ENCODE data around the gene SENP1. TPM values are rescaled to one million over a fixed set of nuclear protein-coding genes. Genes with fewer than 3 reads are reported as not detected.

Gene SENP1
- total RNA-seq, 1 experiment from 2014 or later, result 26.7 TPM

DNA sequence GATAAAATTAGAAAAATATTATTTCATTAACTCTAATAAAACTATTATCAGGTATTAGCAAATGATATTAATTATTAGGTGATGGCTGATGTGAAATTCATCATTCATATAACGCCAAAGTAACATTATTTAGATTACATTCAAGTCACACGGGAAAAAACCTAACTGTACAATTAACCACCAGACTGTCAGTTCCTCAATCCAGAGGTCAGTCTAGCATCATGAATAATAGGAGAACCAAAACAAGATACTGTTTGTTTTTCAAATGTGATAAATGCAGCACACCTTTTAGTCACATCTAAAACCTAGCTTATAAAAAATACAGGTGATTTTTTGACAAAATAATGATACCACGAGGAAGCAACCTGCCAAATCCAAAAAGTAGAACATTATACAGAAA lies 19.6 kb downstream of the SENP1 start:
- Histone ChIP-seq H3K4me3 (ENCODE audit: insufficient read depth, low read depth, low read length) (no peak overlapping the region), H3K36me3 (replicated peaks; ENCODE audit: control insufficient read depth, insufficient read depth, low read length) (peaks cover 5% of the 10 kb centered on the region), H3K27me3 (ENCODE audit: control insufficient read depth, insufficient read depth, low read length) (no peaks in the 10 kb centered on the region)
- no peak for DNase-seq

DNA sequence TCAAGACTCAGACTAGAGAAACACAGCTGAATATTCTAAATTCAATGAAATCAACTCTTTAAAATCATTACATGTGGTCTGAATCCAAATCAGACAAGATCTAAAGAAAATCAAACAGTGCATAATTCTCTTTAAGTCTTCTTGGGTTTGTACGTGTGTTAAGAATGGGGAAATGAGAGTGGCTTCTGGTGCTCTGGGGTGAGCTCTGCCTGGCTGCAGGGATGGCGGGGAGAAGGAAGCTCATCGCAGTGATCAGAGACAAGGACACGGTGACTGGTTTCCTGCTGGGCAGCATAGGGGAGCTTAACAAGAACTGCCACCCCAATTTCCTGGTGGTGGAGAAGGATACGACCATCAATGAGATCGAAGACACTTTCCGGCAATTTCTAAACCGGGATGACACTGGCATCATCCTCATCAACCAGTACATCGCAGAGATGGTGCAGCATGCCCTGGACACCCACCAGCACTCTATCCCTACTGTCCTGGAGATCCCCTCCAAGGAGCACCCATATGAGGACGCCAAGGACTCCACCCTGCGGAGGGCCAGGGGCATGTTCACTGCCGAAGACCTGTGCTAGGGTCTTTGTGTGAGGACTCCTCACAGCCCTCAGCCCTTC lies 20.9 kb downstream of the SENP1 start:
- peaks cover 4% of the 10 kb centered on the region for H3K36me3 ChIP-seq (replicated peaks; ENCODE audit: control insufficient read depth, insufficient read depth, low read length)
- H3K4me3 ChIP-seq (ENCODE audit: insufficient read depth, low read depth, low read length), result no peak overlapping the region
- H3K27me3 ChIP-seq (ENCODE audit: control insufficient read depth, insufficient read depth, low read length), result no peaks in the 10 kb centered on the region
- DNase-seq, result no peak

GRCh38 chr12:48084066-48084465 lies 21.8 kb downstream of the SENP1 start:
- Histone ChIP-seq H3K36me3 (replicated peaks; ENCODE audit: control insufficient read depth, insufficient read depth, low read length) (peaks cover 4% of the 10 kb centered on the region), H3K27me3 (ENCODE audit: control insufficient read depth, insufficient read depth, low read length) (no peaks in the 10 kb centered on the region), H3K4me3 (ENCODE audit: insufficient read depth, low read depth, low read length) (no peak overlapping the region)
- DNase-seq, result no peak

DNA sequence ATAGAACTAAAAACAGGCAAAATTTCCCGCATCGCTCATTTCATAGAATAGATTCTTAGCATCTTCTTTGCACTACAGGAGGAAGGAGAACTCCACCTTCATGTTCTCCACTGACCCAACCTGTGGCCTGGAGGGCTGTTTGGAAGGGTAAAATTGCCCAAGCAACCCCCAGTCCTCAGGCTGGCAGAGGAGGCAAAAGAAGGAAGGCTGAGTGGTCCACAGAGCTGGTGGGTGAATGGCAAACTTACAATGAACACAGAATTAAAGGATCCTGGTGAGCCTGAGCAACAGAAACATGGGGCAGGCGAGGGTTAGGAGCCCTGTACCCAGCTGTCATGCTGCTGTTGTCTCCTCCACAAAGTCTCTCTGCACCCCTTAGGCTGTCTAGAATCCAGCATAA lies 25.1 kb downstream of the SENP1 start:
- Histone ChIP-seq H3K4me3 (ENCODE audit: insufficient read depth, low read depth, low read length) (no peak overlapping the region), H3K36me3 (replicated peaks; ENCODE audit: control insufficient read depth, insufficient read depth, low read length) (peaks cover 2% of the 10 kb centered on the region), H3K27me3 (ENCODE audit: control insufficient read depth, insufficient read depth, low read length) (no peaks in the 10 kb centered on the region)
- DNase-seq, result no peak

DNA sequence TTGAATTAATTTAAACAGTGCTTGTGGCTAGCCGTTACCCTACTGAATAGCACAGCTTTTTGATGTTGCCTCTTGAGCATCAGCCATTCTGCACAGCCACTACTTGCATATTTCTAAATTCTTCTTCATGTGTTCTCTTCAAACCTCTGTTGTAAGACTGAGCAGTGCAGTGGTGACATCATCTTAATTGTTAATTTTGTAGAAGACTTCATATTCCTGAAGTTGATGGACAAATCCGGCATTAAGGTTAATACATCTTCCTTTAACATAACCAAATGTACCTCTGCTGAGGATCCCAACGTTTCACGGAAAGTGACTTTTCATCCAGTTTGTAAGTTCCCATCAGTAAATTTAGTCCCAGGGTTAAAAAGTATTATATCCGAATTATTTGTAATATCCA lies 25.6 kb downstream of the SENP1 start:
- Histone ChIP-seq H3K36me3 (replicated peaks; ENCODE audit: control insufficient read depth, insufficient read depth, low read length) (peaks cover 2% of the 10 kb centered on the region), H3K4me3 (ENCODE audit: insufficient read depth, low read depth, low read length) (no peak overlapping the region), H3K27me3 (ENCODE audit: control insufficient read depth, insufficient read depth, low read length) (no peaks in the 10 kb centered on the region)
- DNase-seq, result no peak

- Histone ChIP-seq H3K4me3 (ENCODE audit: insufficient read depth, low read depth, low read length) (no peak overlapping the region), H3K36me3 (replicated peaks; ENCODE audit: control insufficient read depth, insufficient read depth, low read length) (no peaks in the 10 kb centered on the region), H3K27me3 (ENCODE audit: control insufficient read depth, insufficient read depth, low read length) (no peaks in the 10 kb centered on the region)
- DNase-seq, result no peak
Measured at GRCh38 chr12:48078901-48079300, 27.0 kb downstream of the SENP1 start.

- Histone ChIP-seq H3K27me3 (ENCODE audit: control insufficient read depth, insufficient read depth, low read length) (no peaks in the 10 kb centered on the region), H3K4me3 (ENCODE audit: insufficient read depth, low read depth, low read length) (no peak overlapping the region), H3K36me3 (replicated peaks; ENCODE audit: control insufficient read depth, insufficient read depth, low read length) (no peaks in the 10 kb centered on the region; the same call in 1 of the 2 replicates)
- no peak for DNase-seq
Measured at GRCh38 chr12:48077111-48077510, 28.8 kb downstream of the SENP1 start.

- no peak for DNase-seq
- Histone ChIP-seq H3K27me3 (ENCODE audit: control insufficient read depth, insufficient read depth, low read length) (no peaks in the 10 kb centered on the region), H3K36me3 (replicated peaks; ENCODE audit: control insufficient read depth, insufficient read depth, low read length) (no peaks in the 10 kb centered on the region; the same call in 1 of the 2 replicates), H3K4me3 (ENCODE audit: insufficient read depth, low read depth, low read length) (no peak overlapping the region)
Measured at GRCh38 chr12:48075832-48076231, 30.0 kb downstream of the SENP1 start.

- no peak for DNase-seq
- H3K27me3 ChIP-seq (ENCODE audit: control insufficient read depth, insufficient read depth, low read length), result no peaks in the 10 kb centered on the region
- H3K4me3 ChIP-seq (ENCODE audit: insufficient read depth, low read depth, low read length), result no peak overlapping the region
- H3K36me3 ChIP-seq (replicated peaks; ENCODE audit: control insufficient read depth, insufficient read depth, low read length), result peaks cover 2% of the 10 kb centered on the region
Measured at GRCh38 chr12:48074266-48074665, 31.6 kb downstream of the SENP1 start.

DNA sequence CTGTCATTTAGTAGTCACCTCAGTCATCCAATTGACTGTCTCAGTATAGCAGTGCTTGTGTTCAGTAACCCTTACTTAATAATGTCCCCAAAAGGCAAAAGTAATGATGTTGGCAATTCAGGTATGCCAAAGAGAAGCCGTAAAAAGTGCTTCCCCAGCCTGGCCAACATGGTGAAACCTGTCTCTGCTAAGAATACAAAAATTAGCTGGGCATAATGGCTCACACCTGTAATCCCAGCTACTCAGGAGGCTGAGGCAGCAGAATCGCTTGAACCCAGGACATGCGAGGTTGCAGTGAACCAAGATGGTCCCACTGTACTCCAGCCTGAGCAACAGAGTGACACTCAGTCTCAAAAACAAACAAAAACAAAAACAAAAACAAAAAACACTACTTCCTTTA lies 33.6 kb downstream of the SENP1 start:
- Histone ChIP-seq H3K36me3 (replicated peaks; ENCODE audit: control insufficient read depth, insufficient read depth, low read length) (peaks cover 3% of the 10 kb centered on the region), H3K27me3 (ENCODE audit: control insufficient read depth, insufficient read depth, low read length) (no peaks in the 10 kb centered on the region), H3K4me3 (ENCODE audit: insufficient read depth, low read depth, low read length) (no peak overlapping the region)
- no peak for DNase-seq

DNA sequence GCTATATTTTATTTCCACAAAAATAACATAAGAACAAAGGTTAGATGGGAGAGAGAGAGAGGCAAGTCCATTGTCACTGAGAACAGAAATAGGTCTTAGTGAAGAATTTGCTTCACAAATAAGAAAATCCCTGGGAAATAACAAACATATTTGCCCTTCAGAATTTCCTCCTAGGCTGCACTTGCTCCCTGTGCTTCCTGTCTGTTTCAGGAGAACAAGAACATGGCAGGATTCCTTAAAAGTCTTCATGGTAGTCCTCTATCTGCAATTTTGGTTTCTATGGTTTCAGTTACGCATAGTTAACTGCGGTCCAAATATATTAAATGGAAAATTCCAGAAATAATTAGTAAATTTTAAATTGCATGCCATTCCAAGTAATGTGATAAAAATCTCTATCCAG lies 34.1 kb downstream of the SENP1 start:
- Histone ChIP-seq H3K36me3 (replicated peaks; ENCODE audit: control insufficient read depth, insufficient read depth, low read length) (peaks cover 3% of the 10 kb centered on the region), H3K4me3 (ENCODE audit: insufficient read depth, low read depth, low read length) (no peak overlapping the region), H3K27me3 (ENCODE audit: control insufficient read depth, insufficient read depth, low read length) (no peaks in the 10 kb centered on the region)
- no peak for DNase-seq

GRCh38 chr12:48070731-48071130 lies 35.1 kb downstream of the SENP1 start:
- no peaks in the 10 kb centered on the region for H3K27me3 ChIP-seq (ENCODE audit: control insufficient read depth, insufficient read depth, low read length)
- no peak overlapping the region for H3K4me3 ChIP-seq (ENCODE audit: insufficient read depth, low read depth, low read length)
- peaks cover 3% of the 10 kb centered on the region for H3K36me3 ChIP-seq (replicated peaks; ENCODE audit: control insufficient read depth, insufficient read depth, low read length)
- no peak for DNase-seq

GRCh38 chr12:48070033-48070432 lies 35.8 kb downstream of the SENP1 start:
- Histone ChIP-seq H3K27me3 (ENCODE audit: control insufficient read depth, insufficient read depth, low read length) (no peaks in the 10 kb centered on the region), H3K36me3 (replicated peaks; ENCODE audit: control insufficient read depth, insufficient read depth, low read length) (peaks cover 6% of the 10 kb centered on the region), H3K4me3 (ENCODE audit: insufficient read depth, low read depth, low read length) (no peak overlapping the region)
- DNase-seq, result no peak

DNA sequence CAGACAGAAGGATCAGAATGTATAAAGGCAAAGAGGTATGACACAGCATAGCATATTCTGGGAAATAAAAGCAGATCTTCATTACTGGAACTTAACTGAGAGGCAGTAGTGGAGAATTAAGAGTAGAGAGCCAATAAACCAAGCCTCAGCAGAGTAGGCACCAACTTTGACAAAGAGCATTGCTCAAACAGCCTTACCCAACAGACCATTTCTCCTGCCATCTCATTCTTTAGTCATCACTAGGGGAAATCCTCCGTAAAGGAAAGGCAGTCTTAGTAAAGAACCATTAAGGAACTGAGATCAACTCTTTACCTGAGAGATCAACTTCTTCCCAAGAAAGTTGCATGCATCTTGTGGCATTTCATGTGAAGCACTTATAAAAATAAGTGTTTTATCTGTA lies 36.6 kb downstream of the SENP1 start:
- no peak overlapping the region for H3K4me3 ChIP-seq (ENCODE audit: insufficient read depth, low read depth, low read length)
- DNase-seq, result no peak
- H3K36me3 ChIP-seq (replicated peaks; ENCODE audit: control insufficient read depth, insufficient read depth, low read length), result peaks cover 7% of the 10 kb centered on the region
- no peaks in the 10 kb centered on the region for H3K27me3 ChIP-seq (ENCODE audit: control insufficient read depth, insufficient read depth, low read length)

GRCh38 chr12:48068457-48068856 lies 37.4 kb downstream of the SENP1 start:
- no peak overlapping the region for H3K4me3 ChIP-seq (ENCODE audit: insufficient read depth, low read depth, low read length)
- no peak for DNase-seq
- H3K36me3 ChIP-seq (replicated peaks; ENCODE audit: control insufficient read depth, insufficient read depth, low read length), result peaks cover 9% of the 10 kb centered on the region
- H3K27me3 ChIP-seq (ENCODE audit: control insufficient read depth, insufficient read depth, low read length), result no peaks in the 10 kb centered on the region

All from H7 (cell line).